Coronary artery (tissue), 2 donors: Measurements from ENCODE around the gene FSCN2.

Experiments
- DNase-seq: peaks from one replicate; pipeline ENCODE4 v3.0.0-alpha.2; 2017; ENCODE audit warnings: low spot score
- H3K27ac ChIP-seq, 2 donors: fragments of 200-600 bp; sonication (generic); one replicate each; pipeline ENCODE4 v1.5.1; 2016 to 2019
- H3K4me3 ChIP-seq: fragments of 200-600 bp; sonication (generic); 2 replicates; pipeline ENCODE4 v1.5.1; 2016; ENCODE audit warnings: mild to moderate bottlenecking, moderate library complexity
- CTCF ChIP-seq: fragments of 200-600 bp; sonication (generic); IDR thresholded peaks from one replicate; pipeline ENCODE4 v1.5.1; 2019; ENCODE audit warnings: antibody characterized with exemption

The FSCN2 gene

GRCh38 chr17:81550830-81551457 lies 22.8 kb downstream of the FSCN2 start:
- no peak for TF ChIP-seq CTCF
- Histone ChIP-seq H3K4me3 (peak overlapping the region; percentile 78), H3K27ac (no peak overlapping the region)
- no peak for DNase-seq

GRCh38 chr17:81551458-81552243 lies 23.5 kb downstream of the FSCN2 start:
- TF ChIP-seq CTCF: no peak
- peak overlapping the region; percentile 57 to 91 for H3K27ac ChIP-seq
- DNase-seq: no peak
- H3K4me3 ChIP-seq: peak overlapping the region; percentile 78

- TF ChIP-seq CTCF: no peak
- peak; percentile 85 for DNase-seq
- Histone ChIP-seq H3K4me3 (peak within 1 kb of the TSS; percentile 78), H3K27ac (peak within 1 kb of the TSS; percentile 57 to 91)
Measured at GRCh38 chr17:81552244-81553017, 24.3 kb downstream of the FSCN2 start, which contains the start of gene FAAP100. FAAP100 (minus strand) TSS chr17:81552353; CDS start chr17:81552330, 23 bp downstream.

- Histone ChIP-seq H3K27ac (peak overlapping the region; percentile 57 to 91), H3K4me3 (peak overlapping the region; percentile 78)
- no peak for TF ChIP-seq CTCF
- peak; percentile 89 for DNase-seq
Measured at GRCh38 chr17:81553018-81553615, 24.9 kb downstream of the FSCN2 start.

- H3K27ac ChIP-seq: peak overlapping the region; percentile 57 to 91
- peak overlapping the region; percentile 78 for H3K4me3 ChIP-seq
- no peak for DNase-seq
- TF ChIP-seq CTCF: no peak
Measured at GRCh38 chr17:81553616-81554181, 25.5 kb downstream of the FSCN2 start.

GRCh38 chr17:81556175-81556691 lies 28.1 kb downstream of the FSCN2 start:
- no peak for DNase-seq
- no peak overlapping the region for H3K4me3 ChIP-seq
- peak overlapping the region in 1 of 2 donors; percentile 59 for H3K27ac ChIP-seq
- no peak for TF ChIP-seq CTCF
